H7 (cell line): Measurements from ENCODE around the gene KCNIP3. TPM values are rescaled to one million over a fixed set of nuclear protein-coding genes. Genes with fewer than 3 reads are reported as not detected.
A peak's percentile ranks its signal among the peaks of the same experiment; 100 is the strongest.

Source experiments
- DNase-seq: peaks from one replicate; pipeline ENCODE4 v3.0.0; 2012
- H3K27me3 ChIP-seq: 2 replicates; pipeline ENCODE4 v1.6.0; 2011; ENCODE audit warnings: mild to moderate bottlenecking, low read length; ENCODE audit not compliant: control insufficient read depth, insufficient read depth
- H3K36me3 ChIP-seq: replicated peaks from 2 replicates; pipeline ENCODE4 v1.5.1; 2011; ENCODE audit warnings: low read length; ENCODE audit not compliant: control insufficient read depth, insufficient read depth
- H3K4me3 ChIP-seq: 2 replicates; pipeline ENCODE4 v1.5.1; 2011; ENCODE audit warnings: low read depth, mild to moderate bottlenecking, control low read depth, low read length, moderate library complexity; ENCODE audit not compliant: insufficient read depth
- total RNA-seq: library from RNA; depleted of rRNA; stranded (reverse); fragments of >200 nt; shearing (Covaris generic); gene quantifications from 2 replicates; pipeline ENCODE4 v1.2.3, GENCODE V29; 2014

KCNIP3 gene
- total RNA-seq, 1 experiment from 2014 or later: 3.2 TPM

DNA sequence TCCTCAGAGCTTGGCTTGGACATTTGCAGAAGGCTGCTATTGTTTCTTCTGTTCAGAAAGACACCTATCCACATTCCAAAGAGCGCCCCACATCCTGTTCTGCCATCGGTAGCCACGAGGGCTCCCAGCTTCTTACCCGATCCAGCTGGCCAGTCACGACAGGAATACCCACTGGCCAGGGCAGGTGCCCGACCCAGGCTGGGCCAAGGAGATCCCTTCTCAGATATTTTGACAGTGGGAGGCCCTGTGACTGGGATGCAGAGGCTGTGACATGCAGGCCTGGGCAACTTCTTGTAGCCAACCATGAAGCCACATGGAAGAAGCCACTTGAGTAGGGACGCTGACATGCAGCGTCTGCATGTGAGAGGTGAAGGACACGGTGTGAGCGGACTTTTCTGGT is 34.5 kb downstream of the KCNIP3 start:
- H3K27me3 ChIP-seq: no peaks in the 10 kb centered on the region
- H3K4me3 ChIP-seq: no peak overlapping the region
- H3K36me3 ChIP-seq: no peaks in the 10 kb centered on the region
- DNase-seq: no peak

GRCh38 chr2:95332036-95332435 is 34.9 kb downstream of the KCNIP3 start:
- DNase-seq: no peak
- H3K4me3 ChIP-seq: no peak overlapping the region
- no peaks in the 10 kb centered on the region for H3K36me3 ChIP-seq
- H3K27me3 ChIP-seq: no peaks in the 10 kb centered on the region

- H3K36me3 ChIP-seq: no peaks in the 10 kb centered on the region
- H3K4me3 ChIP-seq: no peak overlapping the region
- DNase-seq: no peak
- H3K27me3 ChIP-seq: no peaks in the 10 kb centered on the region
Observed at GRCh38 chr2:95333056-95333455, 35.9 kb downstream of the KCNIP3 start.

DNA sequence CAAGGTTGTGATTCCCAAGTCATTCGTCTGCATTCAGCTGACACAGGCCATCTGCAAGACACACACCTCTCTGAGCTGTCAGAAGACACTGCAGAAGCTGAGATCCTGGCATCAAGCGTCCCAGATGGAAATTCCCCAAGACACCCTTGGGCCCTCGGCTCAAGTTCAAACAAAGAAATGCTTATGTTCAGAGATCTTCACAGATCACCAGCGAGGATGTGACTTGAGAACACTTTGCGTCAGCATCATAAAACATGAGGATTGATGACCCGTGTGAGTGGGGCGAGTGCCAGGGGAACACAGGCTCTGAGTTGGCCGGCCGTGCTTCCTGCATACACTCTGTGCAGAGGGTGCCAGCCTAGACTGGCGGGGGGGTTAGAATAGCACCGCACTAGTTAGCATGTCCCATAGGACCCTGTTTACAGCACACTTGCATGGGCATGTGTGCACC is 36.8 kb downstream of the KCNIP3 start:
- Histone ChIP-seq H3K27me3 (no peaks in the 10 kb centered on the region), H3K36me3 (no peaks in the 10 kb centered on the region), H3K4me3 (no peak overlapping the region)
- DNase-seq: no peak

GRCh38 chr2:95334916-95335641 is 37.9 kb downstream of the KCNIP3 start:
- no peak for DNase-seq
- no peaks in the 10 kb centered on the region for H3K27me3 ChIP-seq
- no peaks in the 10 kb centered on the region for H3K36me3 ChIP-seq
- H3K4me3 ChIP-seq: no peak overlapping the region

- DNase-seq: no peak
- H3K4me3 ChIP-seq: no peak overlapping the region
- H3K36me3 ChIP-seq: no peaks in the 10 kb centered on the region
- no peaks in the 10 kb centered on the region for H3K27me3 ChIP-seq
Observed at GRCh38 chr2:95336406-95336805, 39.3 kb downstream of the KCNIP3 start.

- no peak for DNase-seq
- H3K27me3 ChIP-seq: peaks cover 5% of the 10 kb centered on the region
- H3K4me3 ChIP-seq: no peak overlapping the region
- H3K36me3 ChIP-seq: no peaks in the 10 kb centered on the region
Observed at GRCh38 chr2:95337829-95338228, 40.7 kb downstream of the KCNIP3 start.

DNA sequence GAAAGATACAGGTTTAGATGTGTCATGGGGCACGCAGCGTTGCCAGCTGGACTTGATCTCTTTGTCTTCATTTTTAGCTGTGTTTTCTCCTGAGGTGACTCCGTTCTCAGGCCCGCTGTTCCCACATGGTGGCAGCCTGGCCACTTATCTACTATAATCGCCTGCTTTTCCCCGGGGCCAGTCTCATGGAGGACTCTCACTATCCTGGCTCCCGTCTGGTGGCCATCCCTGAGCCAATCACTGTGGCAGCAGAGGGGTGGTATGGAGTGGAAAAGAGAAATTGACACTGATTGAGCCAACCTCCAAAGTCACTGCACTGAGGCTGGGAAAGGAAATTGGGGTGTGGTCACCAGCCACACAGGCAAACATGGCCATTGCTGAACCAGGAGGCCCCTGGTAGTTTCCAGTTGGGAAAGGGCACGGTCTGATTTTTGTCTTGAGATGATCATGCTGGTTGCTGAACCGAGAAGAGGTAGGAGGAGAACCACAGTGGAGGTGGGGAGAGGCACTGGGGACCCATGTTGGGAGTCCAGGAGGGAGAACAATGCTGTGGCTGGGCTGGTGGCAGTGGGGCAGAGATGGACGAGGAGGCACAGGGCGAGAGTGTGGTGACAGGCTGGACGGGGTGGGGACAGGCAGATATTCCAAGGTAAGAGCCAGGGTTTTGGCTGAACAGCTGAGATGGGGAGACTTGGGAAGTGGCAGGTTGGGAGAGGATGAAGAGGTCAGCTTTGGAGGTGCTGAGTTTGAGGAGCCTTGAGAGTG is 45.6 kb downstream of the KCNIP3 start:
- Histone ChIP-seq H3K27me3 (peaks cover 44% of the 10 kb centered on the region), H3K36me3 (no peaks in the 10 kb centered on the region), H3K4me3 (no peak overlapping the region)
- no peak for DNase-seq

DNA sequence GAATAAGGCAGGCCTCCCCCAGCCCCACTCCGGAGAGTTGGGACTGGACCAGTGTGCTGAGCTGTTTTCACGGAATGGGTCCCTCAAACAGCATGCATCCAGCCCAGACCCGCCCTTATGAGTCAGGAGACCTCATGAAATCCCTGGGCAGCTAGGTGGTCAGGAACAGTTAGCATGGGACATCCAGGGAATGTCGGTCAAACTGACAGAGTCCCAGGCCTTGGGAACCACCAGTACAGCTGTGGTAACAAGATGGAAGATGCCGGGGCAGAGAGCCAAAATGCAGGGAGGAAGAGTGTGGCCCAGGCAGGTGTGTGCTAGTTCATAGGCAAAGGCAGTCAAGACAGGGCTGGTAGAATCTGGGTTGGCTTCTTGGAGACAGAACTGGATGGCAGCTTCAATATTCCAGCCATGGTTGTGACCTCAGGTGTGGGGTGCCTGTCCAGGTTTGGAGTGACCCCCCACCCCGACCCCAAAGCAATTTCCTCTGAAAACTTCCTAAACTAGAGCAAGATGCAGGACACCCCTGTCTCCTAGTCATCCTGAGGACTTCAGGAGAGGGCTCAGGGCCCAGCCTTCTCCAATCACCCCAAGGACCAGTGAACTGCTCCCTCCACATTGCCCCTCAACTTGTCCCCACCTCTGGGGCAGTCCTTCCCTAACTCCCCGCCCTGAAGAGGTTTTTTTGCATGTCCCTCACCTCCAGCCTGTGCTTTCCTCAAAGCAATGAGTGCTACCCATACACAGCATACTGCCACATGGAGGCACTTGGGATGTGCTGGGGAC is 46.5 kb downstream of the KCNIP3 start:
- no peak overlapping the region for H3K4me3 ChIP-seq
- DNase-seq: no peak
- H3K27me3 ChIP-seq: peaks cover 52% of the 10 kb centered on the region
- no peaks in the 10 kb centered on the region for H3K36me3 ChIP-seq

DNA sequence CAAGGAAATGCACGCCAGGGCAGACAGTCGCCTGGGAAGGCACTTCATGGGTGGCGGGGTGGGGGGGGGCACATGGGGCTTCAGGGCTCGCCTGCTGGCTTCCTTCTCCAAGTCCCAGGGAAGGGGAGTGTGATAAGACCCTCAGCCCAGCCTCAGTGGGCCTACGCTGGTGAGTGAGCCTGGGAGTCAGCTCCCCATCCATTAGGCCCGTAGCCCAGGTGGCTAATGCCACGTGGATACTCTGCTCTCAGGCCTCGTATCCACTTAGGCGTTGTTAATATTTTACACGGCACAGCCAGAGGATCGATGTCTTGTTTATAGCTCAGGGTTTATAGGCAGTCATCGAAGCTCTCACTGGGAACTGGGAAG is 47.1 kb downstream of the KCNIP3 start:
- H3K27me3 ChIP-seq: peaks cover 52% of the 10 kb centered on the region
- no peak overlapping the region for H3K4me3 ChIP-seq
- no peak for DNase-seq
- no peaks in the 10 kb centered on the region for H3K36me3 ChIP-seq

DNA sequence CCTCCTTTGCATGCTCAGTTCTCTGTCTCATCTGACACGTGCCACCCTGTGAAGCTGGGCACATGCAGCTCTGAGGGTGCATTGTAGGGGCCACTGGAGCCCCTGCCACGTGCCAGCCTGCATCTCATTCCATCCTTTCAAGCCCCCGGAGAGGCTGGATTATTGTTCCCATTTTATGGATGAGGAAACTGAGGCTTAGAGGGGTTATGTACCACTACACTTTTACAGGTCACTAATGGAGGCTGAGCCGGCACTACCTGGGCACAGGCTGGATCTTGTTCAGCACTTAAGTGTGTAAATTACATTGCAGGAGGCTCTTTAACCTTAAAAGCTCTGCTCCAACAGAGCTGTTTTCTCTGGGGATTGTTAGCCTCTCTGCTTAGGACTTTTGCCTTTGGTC is 47.5 kb downstream of the KCNIP3 start:
- Histone ChIP-seq H3K36me3 (no peaks in the 10 kb centered on the region), H3K27me3 (peaks cover 54% of the 10 kb centered on the region), H3K4me3 (no peak overlapping the region)
- no peak for DNase-seq

DNA sequence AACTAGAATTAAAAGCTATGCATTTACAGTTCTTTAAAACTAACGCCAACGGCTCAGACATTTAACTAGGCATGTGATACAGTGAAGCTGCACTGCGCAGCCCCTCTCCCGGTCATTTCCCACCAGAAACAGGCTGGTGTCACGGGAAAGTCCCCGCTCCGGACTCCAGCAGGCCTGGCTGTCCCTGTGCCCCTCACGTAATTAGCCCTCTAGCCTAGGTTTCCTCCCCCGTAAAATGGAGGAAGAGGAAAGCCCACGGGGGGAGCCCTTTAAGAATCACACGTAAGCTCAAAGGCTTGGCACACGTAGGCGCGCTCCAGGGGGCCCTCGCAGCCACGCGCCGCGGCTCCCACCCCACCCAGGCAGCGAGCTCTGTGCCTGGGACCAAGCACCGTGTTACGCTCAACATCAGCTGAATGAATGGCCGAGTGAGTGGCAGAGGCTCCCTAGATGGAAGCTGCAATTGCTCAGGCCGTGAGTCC is 48.0 kb downstream of the KCNIP3 start:
- H3K27me3 ChIP-seq: peaks cover 54% of the 10 kb centered on the region
- no peaks in the 10 kb centered on the region for H3K36me3 ChIP-seq
- no peak for DNase-seq
- H3K4me3 ChIP-seq: 0 out of 2 replicates have a peak overlapping the region, but pooled peaks have one; percentile 12

- peak; percentile 97 for DNase-seq
- Histone ChIP-seq H3K4me3 (peak overlapping the region; percentile 51), H3K36me3 (no peaks in the 10 kb centered on the region), H3K27me3 (peaks cover 54% of the 10 kb centered on the region)
Observed at GRCh38 chr2:95345563-95346230, 48.5 kb downstream of the KCNIP3 start.

DNA sequence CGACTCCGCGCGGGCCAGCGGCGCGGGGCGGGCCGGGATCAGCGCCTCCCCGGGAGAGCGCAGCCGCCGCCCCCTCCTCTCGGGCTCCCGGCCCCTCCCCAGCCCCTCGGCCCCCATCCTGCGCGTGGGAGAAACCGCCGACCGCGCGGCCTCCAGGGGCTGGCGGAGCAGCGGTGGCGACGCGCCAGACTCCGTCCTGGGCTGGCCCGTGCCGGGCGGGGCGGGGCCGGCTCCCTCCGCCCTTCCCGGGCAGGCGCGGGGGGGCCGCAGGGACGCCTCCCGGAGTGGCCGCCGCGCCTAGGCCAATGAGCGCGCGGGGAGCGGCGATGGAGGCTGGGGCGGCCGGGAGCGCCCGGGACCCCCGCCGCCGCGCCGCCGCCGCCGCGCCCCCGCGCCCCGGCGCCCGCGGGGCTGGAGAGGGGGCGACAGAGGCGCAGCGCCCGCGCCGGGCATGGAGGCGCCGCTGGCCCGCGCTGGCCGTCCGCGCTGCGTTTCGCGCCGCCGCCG is 49.1 kb downstream of the KCNIP3 start:
- Histone ChIP-seq H3K4me3 (peak overlapping the region; percentile 51), H3K36me3 (no peaks in the 10 kb centered on the region), H3K27me3 (peaks cover 54% of the 10 kb centered on the region)
- peak; percentile 89 for DNase-seq
